ENCODE results near the gene AMDHD2. TPM values are rescaled to one million over a fixed set of nuclear protein-coding genes. Genes with fewer than 3 reads are reported as not detected.
A peak's percentile ranks its signal among the peaks of the same experiment; 100 is the strongest.

The AMDHD2 gene
- total and polyA plus RNA-seq, 5 donors from 2014 or later, result 18.3 to 239 (median 18.8) TPM

DNA sequence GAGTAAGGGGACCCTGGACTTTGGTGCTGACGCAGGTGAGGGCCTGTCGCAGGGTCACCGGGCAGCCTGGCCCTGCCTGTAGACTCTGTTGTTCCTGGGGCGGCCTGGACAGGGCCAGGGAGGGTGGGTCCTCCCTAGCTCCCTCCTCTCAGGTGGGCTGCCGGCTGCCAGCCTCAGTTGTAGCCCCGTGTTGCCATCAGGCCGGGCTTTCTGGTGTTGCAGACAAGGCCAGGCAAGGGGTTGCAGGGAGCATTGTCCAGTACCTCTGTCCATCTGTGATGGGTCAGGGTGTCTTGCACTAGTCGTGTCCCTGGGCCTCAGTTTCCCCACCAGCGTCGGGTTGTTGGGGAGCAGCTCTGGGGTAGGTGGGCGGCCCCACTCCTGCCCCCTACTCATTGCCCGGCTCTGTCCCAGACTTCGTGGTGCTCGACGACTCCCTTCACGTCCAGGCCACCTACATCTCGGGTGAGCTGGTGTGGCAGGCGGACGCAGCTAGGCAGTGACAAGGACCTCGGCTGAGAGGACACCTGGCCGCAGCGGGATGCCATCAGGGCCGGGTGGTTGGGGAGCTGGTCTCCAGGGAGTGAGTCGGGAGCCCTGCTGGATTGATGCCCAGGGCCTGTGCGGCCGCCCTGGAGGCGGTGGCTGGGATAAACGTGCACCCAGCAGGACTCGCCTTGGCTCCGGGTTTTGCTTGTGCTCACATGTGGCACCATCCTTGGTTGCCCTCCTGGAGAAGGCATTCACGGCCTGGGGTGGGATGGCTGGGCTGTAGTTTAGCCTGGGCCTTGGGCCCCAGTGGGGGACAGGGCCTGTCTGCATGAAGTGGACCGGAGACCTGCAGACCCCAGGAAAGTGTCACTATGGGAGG lies 9.1 kb downstream of the AMDHD2 start:
- Histone ChIP-seq H3K27ac (ENCODE audit: insufficient read depth, low read length, poor library complexity, severe bottlenecking) (no peak overlapping the region), H3K4me1 (ENCODE audit: control insufficient read depth, insufficient read depth, low read length, poor library complexity, severe bottlenecking) (peaks cover 17% of the 10 kb centered on the region), H3K27me3 (ENCODE audit: control insufficient read depth, insufficient read depth, low read length) (no peaks in the 10 kb centered on the region), H3K36me3 (ENCODE audit: control insufficient read depth, insufficient read depth, low read length) (peaks cover 14% of the 10 kb centered on the region), H3K9me3 (ENCODE audit: control insufficient read depth in 2 of 2, low read length in 2 of 2) (no peaks in the 10 kb centered on the region), H3K4me3 (ENCODE audit: low read depth, low read length) (no peak overlapping the region)
- Mint-ChIP-seq H3K27ac (no peak overlapping the region), H3K9me3 (peaks cover 0 to 4% (median 0%) of the 10 kb centered on the region in 7 donors), H3K4me1 (peaks cover 0 to 32% (median 15%) of the 10 kb centered on the region in 4 donors), H3K36me3 (peaks cover 7% of the 10 kb centered on the region), H3K27me3 (peaks cover 15% of the 10 kb centered on the region), H3K4me3 (peak overlapping the region in 2 of 4 donors; percentile 59 to 63)
- no peak for DNase-seq
- ATAC-seq (ENCODE audit: low read depth in 2 of 2), result no peak

DNA sequence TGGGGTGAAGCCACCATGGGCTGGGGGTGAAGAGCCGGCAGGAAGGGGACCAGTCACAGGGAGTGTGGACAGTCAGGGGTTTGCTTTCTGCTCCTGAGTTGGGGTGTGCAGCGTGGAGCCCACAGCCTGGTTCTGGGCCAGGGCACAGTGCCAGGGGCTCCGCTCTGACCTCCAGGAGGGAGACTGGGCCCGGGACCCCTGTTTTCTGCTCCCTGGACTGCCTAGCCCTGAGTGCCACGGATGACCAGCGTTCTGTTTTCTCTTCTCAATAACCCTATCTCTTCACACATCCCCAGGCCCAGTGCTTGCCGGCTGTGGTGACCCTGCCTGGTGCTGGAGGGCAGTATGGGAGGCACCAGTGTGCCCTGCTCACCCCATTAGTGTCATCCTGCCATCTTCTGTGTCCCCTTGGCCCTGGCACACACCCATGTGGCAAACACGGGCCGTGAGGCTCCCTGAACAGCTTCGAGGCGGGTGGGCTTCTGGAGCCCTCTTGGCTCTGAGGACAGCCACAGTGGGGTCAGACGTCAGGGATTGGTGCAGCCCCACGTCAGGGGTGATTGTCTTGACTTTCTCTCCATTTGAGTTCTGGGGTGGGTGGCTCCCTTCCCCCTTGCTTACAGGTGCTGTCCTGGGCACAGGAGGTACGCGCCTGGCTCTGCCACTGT lies 9.9 kb downstream of the AMDHD2 start:
- DNase-seq (no peak), ATAC-seq (ENCODE audit: low read depth in 2 of 2) (no peak)
- Histone ChIP-seq H3K4me1 (ENCODE audit: control insufficient read depth, insufficient read depth, low read length, poor library complexity, severe bottlenecking) (peaks cover 17% of the 10 kb centered on the region), H3K27ac (ENCODE audit: insufficient read depth, low read length, poor library complexity, severe bottlenecking) (no peak overlapping the region), H3K9me3 (ENCODE audit: control insufficient read depth in 2 of 2, low read length in 2 of 2) (no peaks in the 10 kb centered on the region), H3K4me3 (ENCODE audit: low read depth, low read length) (no peak overlapping the region), H3K36me3 (ENCODE audit: control insufficient read depth, insufficient read depth, low read length) (peaks cover 8% of the 10 kb centered on the region), H3K27me3 (ENCODE audit: control insufficient read depth, insufficient read depth, low read length) (no peaks in the 10 kb centered on the region)
- peaks cover 0 to 27% (median 13%) of the 10 kb centered on the region in 4 donors for H3K4me1 Mint-ChIP-seq
- no peaks in the 10 kb centered on the region for H3K9me3 Mint-ChIP-seq
- H3K4me3 Mint-ChIP-seq, result peak overlapping the region; percentile 23 to 63 (median 54)
- peak overlapping the region; percentile 71 to 99 (median 79) for H3K27ac Mint-ChIP-seq
- peaks cover 15% of the 10 kb centered on the region for H3K27me3 Mint-ChIP-seq
- H3K36me3 Mint-ChIP-seq, result no peaks in the 10 kb centered on the region

GRCh38 chr16:2530629-2531318 lies 10.6 kb downstream of the AMDHD2 start:
- H3K36me3 ChIP-seq (ENCODE audit: control insufficient read depth, insufficient read depth, low read length), result peaks cover 8% of the 10 kb centered on the region
- DNase-seq, result no peak

GRCh38 chr16:2531371-2531695 lies 11.2 kb downstream of the AMDHD2 start, which contains the start of gene CEMP1:
TSS of gene CEMP1 (minus strand) at chr16:2531408. CDS start at chr16:2531073, 335 bp downstream.
- H3K4me1 ChIP-seq (ENCODE audit: control insufficient read depth, insufficient read depth, low read length, poor library complexity, severe bottlenecking), result peaks cover 17% of the 10 kb centered on the region
- H3K9me3 Mint-ChIP-seq, result no peaks in the 10 kb centered on the region
- H3K27ac Mint-ChIP-seq, result peak within 1 kb of the TSS; percentile 95 to 99 (median 99)
- no peak for DNase-seq
- peaks cover 0 to 27% (median 13%) of the 10 kb centered on the region in 4 donors for H3K4me1 Mint-ChIP-seq
- H3K9me3 ChIP-seq (ENCODE audit: control insufficient read depth in 2 of 2, low read length in 2 of 2), result no peaks in the 10 kb centered on the region
- no peaks in the 10 kb centered on the region for H3K36me3 Mint-ChIP-seq
- no peaks in the 10 kb centered on the region for H3K27me3 ChIP-seq (ENCODE audit: control insufficient read depth, insufficient read depth, low read length)
- peak in 1 of 2 donors; percentile 0 for ATAC-seq (ENCODE audit: low read depth in 2 of 2)
- H3K27me3 Mint-ChIP-seq, result peaks cover 15% of the 10 kb centered on the region
- H3K27ac ChIP-seq (ENCODE audit: insufficient read depth, low read length, poor library complexity, severe bottlenecking), result peak within 1 kb of the TSS; percentile 95
- peaks cover 4% of the 10 kb centered on the region for H3K36me3 ChIP-seq (ENCODE audit: control insufficient read depth, insufficient read depth, low read length)
- peak within 1 kb of the TSS; percentile 44 for H3K4me3 ChIP-seq (ENCODE audit: low read depth, low read length)
- peak within 1 kb of the TSS; percentile 97 to 99 (median 98) for H3K4me3 Mint-ChIP-seq

More at GRCh38 chr16:2530629-2531318, 10.6 kb downstream of the AMDHD2 start:
- Histone ChIP-seq H3K4me3 (ENCODE audit: low read depth, low read length) (no peak overlapping the region), H3K4me1 (ENCODE audit: control insufficient read depth, insufficient read depth, low read length, poor library complexity, severe bottlenecking) (peaks cover 17% of the 10 kb centered on the region), H3K9me3 (ENCODE audit: control insufficient read depth in 2 of 2, low read length in 2 of 2) (no peaks in the 10 kb centered on the region), H3K27ac (ENCODE audit: insufficient read depth, low read length, poor library complexity, severe bottlenecking) (peak overlapping the region; percentile 95), H3K27me3 (ENCODE audit: control insufficient read depth, insufficient read depth, low read length) (no peaks in the 10 kb centered on the region)
- H3K4me3 Mint-ChIP-seq, result peak overlapping the region; percentile 97 to 99 (median 98)
- H3K27ac Mint-ChIP-seq, result peak overlapping the region; percentile 52 to 99 (median 99)
- no peak for ATAC-seq (ENCODE audit: low read depth in 2 of 2)
- H3K36me3 Mint-ChIP-seq, result no peaks in the 10 kb centered on the region
- H3K9me3 Mint-ChIP-seq, result no peaks in the 10 kb centered on the region
- H3K4me1 Mint-ChIP-seq, result peaks cover 0 to 27% (median 13%) of the 10 kb centered on the region in 4 donors
- peaks cover 15% of the 10 kb centered on the region for H3K27me3 Mint-ChIP-seq

- peak overlapping the region; percentile 73 for H3K4me3 ChIP-seq (ENCODE audit: low read depth, low read length)
- H3K36me3 ChIP-seq (ENCODE audit: control insufficient read depth, insufficient read depth, low read length), result peaks cover 4% of the 10 kb centered on the region
- peaks cover 0 to 27% (median 14%) of the 10 kb centered on the region in 4 donors for H3K4me1 Mint-ChIP-seq
- peak overlapping the region; percentile 95 to 99 (median 99) for H3K27ac Mint-ChIP-seq
- H3K27me3 Mint-ChIP-seq, result peaks cover 15% of the 10 kb centered on the region
- no peaks in the 10 kb centered on the region for H3K9me3 ChIP-seq (ENCODE audit: control insufficient read depth in 2 of 2, low read length in 2 of 2)
- ATAC-seq (ENCODE audit: low read depth in 2 of 2) (peak; percentile 94), DNase-seq (peak; percentile 96 to 98 (median 97))
- no peaks in the 10 kb centered on the region for H3K36me3 Mint-ChIP-seq
- no peaks in the 10 kb centered on the region for H3K9me3 Mint-ChIP-seq
- H3K27me3 ChIP-seq (ENCODE audit: control insufficient read depth, insufficient read depth, low read length), result no peaks in the 10 kb centered on the region
- H3K4me1 ChIP-seq (ENCODE audit: control insufficient read depth, insufficient read depth, low read length, poor library complexity, severe bottlenecking), result peaks cover 19% of the 10 kb centered on the region
- H3K27ac ChIP-seq (ENCODE audit: insufficient read depth, low read length, poor library complexity, severe bottlenecking), result peak overlapping the region; percentile 95
- H3K4me3 Mint-ChIP-seq, result peak overlapping the region; percentile 97 to 99 (median 98)
Observed at GRCh38 chr16:2531696-2532493, 11.7 kb downstream of the AMDHD2 start.

DNA sequence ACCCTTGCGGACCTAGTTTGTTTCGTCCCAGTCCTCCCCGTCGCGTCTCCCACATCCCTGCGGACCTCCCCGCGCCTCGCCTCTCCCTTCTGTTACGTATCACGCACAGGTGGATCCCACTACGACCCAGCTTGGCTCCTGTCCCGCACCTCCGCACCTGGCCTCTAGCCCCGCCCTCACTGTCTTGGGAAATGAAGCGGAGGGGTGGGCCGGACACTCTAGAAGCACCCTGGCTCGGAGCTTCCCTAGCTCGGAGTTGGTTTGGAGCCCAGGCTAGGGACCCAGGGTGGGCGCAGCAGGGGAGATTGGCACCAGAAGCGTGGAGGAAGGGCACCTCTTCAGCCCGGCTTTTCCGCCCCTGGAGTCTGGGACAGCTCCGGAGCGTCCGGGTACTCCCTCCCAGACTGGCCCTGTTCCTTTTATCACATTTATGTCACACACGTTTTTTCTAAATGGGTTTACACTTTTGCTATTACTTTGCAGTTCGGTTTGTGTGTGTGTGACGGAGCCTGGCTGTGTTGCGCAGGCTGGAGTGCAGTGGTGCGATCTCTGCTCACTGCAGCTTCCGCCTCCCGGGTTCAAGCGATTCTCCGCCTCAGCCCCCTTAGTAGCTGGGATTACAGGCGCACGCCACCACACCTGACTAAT lies 12.4 kb downstream of the AMDHD2 start:
- peaks cover 0 to 28% (median 16%) of the 10 kb centered on the region in 4 donors for H3K4me1 Mint-ChIP-seq
- peak overlapping the region; percentile 95 for H3K27ac ChIP-seq (ENCODE audit: insufficient read depth, low read length, poor library complexity, severe bottlenecking)
- no peaks in the 10 kb centered on the region for H3K27me3 ChIP-seq (ENCODE audit: control insufficient read depth, insufficient read depth, low read length)
- peak overlapping the region; percentile 97 to 99 (median 98) for H3K4me3 Mint-ChIP-seq
- no peaks in the 10 kb centered on the region for H3K9me3 ChIP-seq (ENCODE audit: control insufficient read depth in 2 of 2, low read length in 2 of 2)
- H3K36me3 ChIP-seq (ENCODE audit: control insufficient read depth, insufficient read depth, low read length), result peaks cover 4% of the 10 kb centered on the region
- H3K27me3 Mint-ChIP-seq, result peaks cover 15% of the 10 kb centered on the region
- DNase-seq (peak; percentile 56 to 80 (median 76)), ATAC-seq (ENCODE audit: low read depth in 2 of 2) (peak; percentile 4 to 16)
- no peaks in the 10 kb centered on the region for H3K9me3 Mint-ChIP-seq
- peaks cover 21% of the 10 kb centered on the region for H3K4me1 ChIP-seq (ENCODE audit: control insufficient read depth, insufficient read depth, low read length, poor library complexity, severe bottlenecking)
- peak overlapping the region; percentile 95 to 99 (median 99) for H3K27ac Mint-ChIP-seq
- no peaks in the 10 kb centered on the region for H3K36me3 Mint-ChIP-seq
- H3K4me3 ChIP-seq (ENCODE audit: low read depth, low read length), result peak overlapping the region; percentile 73
